HG02973 (cell line): ENCODE measurements around the gene PTS.

Experiments used
- ATAC-seq: cut with Tn5 transposase; IDR thresholded peaks from one replicate; pipeline ENCODE4 v1.9.1; 2021; ENCODE audit warnings: moderate library complexity; ENCODE audit not compliant: unreplicated experiment

Gene PTS

DNA sequence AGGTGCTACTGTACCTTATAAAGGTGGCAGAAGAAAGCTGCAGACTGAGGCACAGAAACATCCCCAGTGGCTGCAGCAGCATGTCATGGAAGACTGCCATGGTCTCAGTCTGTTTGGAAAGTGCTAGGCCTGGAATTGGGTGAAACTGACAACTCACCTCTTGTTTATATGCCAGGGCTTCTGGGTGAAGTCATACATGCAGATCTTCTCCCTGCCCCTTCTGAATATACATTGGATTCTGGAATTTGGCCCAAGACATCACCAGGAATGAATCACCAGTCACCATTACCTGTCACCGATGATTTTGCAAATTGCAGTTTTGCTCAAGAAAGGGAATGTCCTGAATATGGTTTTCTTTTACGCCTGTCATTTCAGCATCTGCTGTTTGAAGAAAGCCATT is 34.3 kb downstream of the PTS start, which contains the start of gene PLET1:
TSS of gene PLET1 (minus strand) at position 371 of the 400 bp plus-strand sequence. CDS start at position 100, 271 bp downstream.
- ATAC-seq, result no peak

DNA sequence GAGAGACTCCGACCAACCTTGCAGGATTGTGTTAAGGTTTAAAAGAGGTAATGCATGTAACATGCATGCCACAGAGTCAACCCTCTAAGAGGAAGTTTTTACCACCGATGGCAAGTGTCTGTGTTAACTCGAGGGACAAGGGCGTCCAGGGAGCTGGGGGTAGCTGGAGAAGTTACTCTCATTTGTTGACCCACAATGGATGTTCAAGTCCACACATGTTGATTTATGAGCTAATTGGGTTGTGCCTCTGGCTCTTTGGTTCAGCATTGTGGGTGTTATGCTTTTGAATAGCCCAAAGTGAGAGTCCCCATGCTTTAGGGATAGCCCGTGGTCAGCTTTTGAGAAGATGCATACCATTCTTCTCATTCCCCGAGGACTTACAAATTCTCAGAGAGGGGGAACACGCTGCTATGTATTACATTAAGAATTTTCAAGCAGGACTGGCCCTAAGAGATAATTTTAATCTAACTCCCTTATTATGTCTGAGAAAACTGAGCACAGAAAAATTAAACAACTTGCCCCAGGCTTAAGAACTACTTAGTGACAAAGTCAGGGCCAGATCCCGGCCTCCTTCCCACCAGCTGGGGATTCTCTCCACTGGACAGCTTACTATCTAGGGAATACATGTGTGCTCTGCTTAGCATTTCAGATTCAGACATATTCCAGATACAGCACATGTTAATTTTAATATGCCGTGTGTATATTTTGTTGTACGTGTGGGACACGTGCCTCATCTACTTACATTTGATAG is 39.6 kb downstream of the PTS start:
- no peak for ATAC-seq

DNA sequence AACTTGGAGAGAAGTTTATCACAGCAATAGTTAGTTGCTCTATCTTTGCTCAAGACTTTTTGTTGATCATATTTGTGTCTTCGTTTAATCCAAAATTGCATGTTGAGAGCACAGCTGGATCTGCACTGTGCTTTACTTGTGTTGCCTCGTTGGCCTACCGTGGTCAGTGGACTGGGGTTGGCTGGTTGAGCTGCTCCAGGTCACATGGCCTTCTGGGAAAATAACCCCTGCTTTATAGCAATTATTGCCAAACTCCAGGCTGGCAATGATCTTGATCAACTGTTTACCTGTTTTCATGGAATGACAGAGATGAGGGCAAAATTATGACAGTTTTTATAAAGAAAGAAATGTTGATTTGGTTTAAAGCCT is 40.2 kb downstream of the PTS start:
- no peak for ATAC-seq

- no peak for ATAC-seq
Observed at GRCh38 chr11:112267188-112267591, 41.0 kb downstream of the PTS start.

GRCh38 chr11:112268406-112268805 is 42.2 kb downstream of the PTS start:
- no peak for ATAC-seq

- no peak for ATAC-seq
Observed at GRCh38 chr11:112269139-112269538, 42.9 kb downstream of the PTS start.

DNA sequence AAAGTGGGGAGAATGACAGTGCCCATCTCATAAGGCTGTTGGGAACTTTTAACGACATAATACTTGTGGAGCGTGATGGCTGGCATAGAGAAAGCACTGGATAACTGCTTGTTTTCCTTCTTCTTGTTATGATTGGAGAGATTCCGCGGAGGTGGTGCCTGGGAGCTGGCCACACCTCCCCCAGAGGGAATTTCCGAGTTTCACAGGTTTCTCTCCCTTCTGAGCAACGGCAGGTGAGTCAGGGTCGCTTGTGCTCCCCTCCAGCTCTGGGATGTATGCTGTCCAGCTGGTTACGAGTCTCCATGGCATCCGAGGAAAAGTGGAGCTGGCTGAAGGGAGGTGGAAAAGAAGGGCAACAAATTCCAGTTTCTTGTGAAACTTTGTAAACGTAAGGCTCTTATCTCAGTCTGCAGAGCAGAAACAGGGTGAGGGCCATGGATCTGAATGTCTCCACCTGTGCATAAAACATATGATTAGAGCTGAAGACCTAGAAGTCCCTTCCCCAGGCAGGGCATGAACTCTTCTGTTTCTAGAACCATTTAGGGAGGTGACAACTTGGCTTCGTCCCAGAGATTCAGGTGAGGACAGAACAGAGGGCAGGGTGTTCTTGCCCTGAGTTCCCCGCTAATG is 44.4 kb downstream of the PTS start:
- ATAC-seq, result no peak

DNA sequence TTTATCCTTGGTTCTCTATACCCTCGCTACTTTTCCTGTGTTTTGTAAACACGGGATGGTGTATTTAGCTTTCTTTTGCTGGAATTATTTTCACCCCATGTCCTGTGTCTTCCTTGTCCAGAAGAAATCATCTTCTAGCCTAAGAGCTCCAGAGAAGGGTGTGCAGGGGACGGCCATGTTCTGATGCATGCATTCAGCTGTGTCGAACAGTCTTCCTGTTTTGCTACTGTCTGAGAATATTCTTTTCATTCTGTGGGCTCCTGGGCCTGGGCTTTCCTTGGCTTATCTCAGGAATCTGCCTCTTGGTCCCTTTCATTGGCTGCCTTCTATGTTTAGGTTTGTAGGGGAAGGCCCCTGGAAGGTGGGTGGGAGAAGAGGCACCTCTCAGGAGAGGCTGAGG is 45.0 kb downstream of the PTS start:
- ATAC-seq, result no peak

DNA sequence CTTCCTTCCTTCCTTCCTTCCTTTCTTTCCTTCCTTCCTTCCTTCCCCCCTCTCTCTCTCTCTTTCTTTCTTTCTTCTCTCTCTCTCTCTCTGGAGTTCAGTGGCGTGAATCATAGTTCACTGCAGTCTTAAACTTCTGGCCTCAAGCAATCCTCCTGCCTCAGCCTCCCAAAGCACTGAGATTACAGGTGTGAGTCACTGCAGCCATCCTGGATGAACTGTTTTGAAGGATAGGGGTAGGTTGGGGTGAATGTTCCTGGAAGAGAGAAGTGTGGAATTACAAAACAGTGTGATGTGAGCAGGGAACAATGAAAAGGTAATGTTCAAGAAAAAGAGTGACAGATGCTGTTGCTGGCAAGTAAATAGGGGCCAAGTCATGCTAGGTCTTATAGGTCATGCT is 46.8 kb downstream of the PTS start:
- no peak for ATAC-seq

GRCh38 chr11:112274007-112274783 is 48.0 kb downstream of the PTS start:
- ATAC-seq, result no peak

DNA sequence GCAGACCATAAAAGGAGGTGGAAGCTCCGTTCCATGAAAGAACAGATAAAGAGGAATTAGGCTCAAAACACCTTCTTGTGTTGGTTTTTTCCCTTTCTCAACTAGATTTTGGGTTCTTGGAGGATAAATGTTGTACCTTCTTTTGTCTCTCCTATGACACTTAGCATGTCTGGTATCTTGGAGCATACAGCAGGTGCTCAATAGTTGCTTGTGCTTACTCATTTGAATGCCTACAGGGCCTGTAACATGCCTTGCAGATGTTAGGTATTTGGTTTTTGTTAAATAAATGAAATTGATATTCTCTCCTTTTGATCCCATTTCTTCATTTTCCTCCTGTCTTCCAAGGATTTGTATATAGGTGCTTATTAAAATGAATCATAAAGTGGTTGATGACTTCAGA is 50.8 kb downstream of the PTS start:
- no peak for ATAC-seq

GRCh38 chr11:112277941-112278340 is 51.7 kb downstream of the PTS start:
- no peak for ATAC-seq

DNA sequence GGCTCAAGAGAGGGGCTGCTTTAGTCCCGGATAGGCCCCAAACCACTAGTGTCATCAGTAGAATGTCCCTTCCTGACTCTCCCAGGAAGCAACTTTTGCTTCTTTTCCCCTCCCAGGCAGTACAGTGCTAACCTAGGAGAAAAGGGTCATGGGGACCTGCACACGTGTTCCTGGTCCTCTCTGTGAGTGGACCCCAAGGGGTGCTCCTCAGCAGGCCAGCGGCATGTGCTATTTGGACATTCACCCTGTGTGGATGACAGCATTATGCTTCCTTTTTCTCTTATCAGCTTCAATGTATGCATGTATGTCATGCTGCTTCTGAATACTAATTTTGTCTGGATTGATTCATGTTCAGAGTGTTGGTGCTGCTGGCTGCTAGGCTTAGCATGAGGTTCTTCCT is 52.6 kb downstream of the PTS start:
- no peak for ATAC-seq

- peak; percentile 40 for ATAC-seq
Observed at GRCh38 chr11:112279901-112280267, 53.7 kb downstream of the PTS start.

GRCh38 chr11:112280268-112281126 is 54.3 kb downstream of the PTS start:
- peak; percentile 87 for ATAC-seq

- no peak for ATAC-seq
Observed at GRCh38 chr11:112281726-112282125, 55.5 kb downstream of the PTS start.
